CD1c-positive myeloid dendritic cell (primary cell): ENCODE results near the gene PNMA1.
"Not testable (repeated sequence)": the region's sequence is repeated elsewhere in the genome, so short reads cannot be mapped to it uniquely, and the experiment has no call there.

ENCODE experiments used
- DNase-seq: peaks from one replicate; pipeline ENCODE4 v3.0.0-alpha.2; 2016; ENCODE audit errors: extremely low spot score

The PNMA1 gene

GRCh38 chr14:73717711-73718417, 3.7 kb upstream of the PNMA1 start:
- DNase-seq: no peak

GRCh38 chr14:73717266-73717665, 3.1 kb upstream of the PNMA1 start:
- DNase-seq: no peak

- DNase-seq: no peak
These were observed 1.5 kb upstream of the PNMA1 start for GRCh38 chr14:73715707-73716106.

GRCh38 chr14:73714656-73715081, 485 bp upstream of the PNMA1 start:
- no peak for DNase-seq

- no peak for DNase-seq
These were observed 880 bp downstream of the PNMA1 start for GRCh38 chr14:73713206-73713802.

- DNase-seq: no peak
These were observed 1.5 kb downstream of the PNMA1 start for GRCh38 chr14:73712540-73713180.

GRCh38 chr14:73712071-73712506, 2.1 kb downstream of the PNMA1 start:
- DNase-seq: no peak

- no peak for DNase-seq
These were observed 3.4 kb downstream of the PNMA1 start for GRCh38 chr14:73710737-73711136.

GRCh38 chr14:73709904-73710469, 4.2 kb downstream of the PNMA1 start:
- no peak for DNase-seq

GRCh38 chr14:73708076-73708475, 6.1 kb downstream of the PNMA1 start:
- DNase-seq: not testable (repeated sequence)

- DNase-seq: peak; percentile 13
These were observed 13.9 kb downstream of the PNMA1 start for GRCh38 chr14:73700325-73700724.

- DNase-seq: peak; percentile 69
These were observed 17.5 kb downstream of the PNMA1 start for GRCh38 chr14:73696466-73697400.

GRCh38 chr14:73695997-73696396, 18.2 kb downstream of the PNMA1 start:
- peak; percentile 60 for DNase-seq

- no peak for DNase-seq
These were observed 19.1 kb downstream of the PNMA1 start for GRCh38 chr14:73695082-73695481.

GRCh38 chr14:73694083-73694482, 20.1 kb downstream of the PNMA1 start:
- DNase-seq: no peak

- no peak for DNase-seq
These were observed 27.3 kb downstream of the PNMA1 start for GRCh38 chr14:73686901-73687300.

- DNase-seq: no peak
These were observed 28.9 kb downstream of the PNMA1 start for GRCh38 chr14:73685328-73685727.

GRCh38 chr14:73684627-73685026, 29.6 kb downstream of the PNMA1 start:
- no peak for DNase-seq

- DNase-seq: no peak
These were observed 33.4 kb downstream of the PNMA1 start for GRCh38 chr14:73680821-73681220.

GRCh38 chr14:73678698-73679097, 35.5 kb downstream of the PNMA1 start:
- no peak for DNase-seq

GRCh38 chr14:73674986-73675385, 39.2 kb downstream of the PNMA1 start:
- no peak for DNase-seq

GRCh38 chr14:73667854-73668253, 46.3 kb downstream of the PNMA1 start:
- DNase-seq: no peak
